Measurements from ENCODE around the gene C2orf78. TPM values are rescaled to one million over a fixed set of nuclear protein-coding genes. Genes with fewer than 3 reads are reported as not detected.
"Not testable (repeated sequence)": the region's sequence is repeated elsewhere in the genome, so short reads cannot be mapped to it uniquely, and the experiment has no call there.

C2orf78 gene
- total and polyA plus RNA-seq, 10 of the 15 experiments (the other 5 are each of a cell fraction or from before 2014, with no cell fraction given): 0.08 to 0.82 (median 0.40) TPM

DNA sequence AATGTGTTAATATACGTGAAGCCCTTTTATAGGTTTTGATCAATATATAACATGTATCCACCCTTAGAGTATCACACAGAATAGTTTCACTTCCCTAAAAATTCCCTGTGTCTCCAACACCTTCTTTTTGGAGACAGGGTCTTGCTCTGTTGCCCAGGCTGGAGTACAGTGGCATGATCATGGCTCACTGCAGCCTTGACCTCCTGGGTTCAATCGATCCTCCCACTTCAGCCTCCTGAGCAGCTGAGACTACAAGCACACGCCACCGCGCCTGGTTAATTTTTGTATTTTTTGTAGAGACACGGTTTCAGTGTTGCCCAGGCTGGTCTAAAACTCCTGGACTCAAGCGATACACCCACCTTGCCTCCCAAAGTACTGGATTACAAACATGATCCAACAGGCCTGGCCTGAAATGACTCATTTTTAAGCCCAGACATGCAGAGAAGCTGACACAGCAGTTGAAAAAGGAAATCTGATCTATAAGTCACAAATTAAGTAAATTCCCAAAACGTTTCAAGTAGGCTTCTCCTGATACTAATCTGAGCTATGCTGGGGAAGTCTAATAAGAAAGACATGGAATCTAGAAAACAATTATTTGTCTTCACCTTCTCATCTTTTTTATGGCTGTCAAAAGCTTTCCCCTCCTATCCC, 7.0 kb upstream of the C2orf78 start:
- 0 out of 2 replicates have a peak, but pooled peaks have one; percentile 10 for TF ChIP-seq IKZF1 (conservative IDR thresholded peaks at IDR 0.05)
- TF ChIP-seq CBX5 (IDR thresholded peaks at IDR 0.05; ENCODE audit: low read depth): no peak
- TF ChIP-seq SPI1 (IDR thresholded peaks at IDR 0.05; ENCODE audit: borderline replicate concordance, insufficient read depth, low read depth, low read length): peak; percentile 37; the same call in 1 of the 2 replicates
- intact Hi-C loops (cut with micrococcal nuclease; ENCODE audit: unreplicated experiment) (no loop called here), in situ Hi-C loops (cut with MboI) (no loop called here)
- ChIA-PET CTCF (interaction anchor here (1.0 to 1.9 kb wide), 3 partner anchors 46 to 65 kb away, joined by 3 to 7 read pairs (median 4); no protein-coding TSS in a partner anchor), POLR2A (no interaction called here), RAD21 (ENCODE audit: unreplicated experiment) (no interaction called here), SMC1A (ENCODE audit: uncharacterized antibody, unreplicated experiment) (interaction anchor here (0.7 kb wide), 1 partner anchor 85 kb away, joined by 3 read pairs; no protein-coding TSS in a partner anchor)
- H3K27me3 ChIP-seq (replicated peaks in 1 of 2; ENCODE audit: control insufficient read depth in 2 of 2, insufficient read depth in 2 of 2, low read length in 1 of 2): no peaks in the 10 kb centered on the region
- FAIRE-seq (no peak), DNase-seq (ENCODE audit: low read depth, low spot score) (no peak), ATAC-seq (no peak)
- no peaks in the 10 kb centered on the region for H3K9me3 ChIP-seq (replicated peaks; ENCODE audit: control insufficient read depth, insufficient read depth, low read length)
- no peaks in the 10 kb centered on the region for H4K20me1 ChIP-seq (ENCODE audit: control insufficient read depth, insufficient read depth)
- peaks cover 4% of the 10 kb centered on the region; the same call in 1 of the 2 replicates for H3K4me1 ChIP-seq (ENCODE audit: control insufficient read depth, insufficient read depth, low read length)
- no peak overlapping the region; the same call in 1 of the 2 replicates for H3K9ac ChIP-seq (ENCODE audit: control insufficient read depth, insufficient read depth, low read length)
- H3K4me3 ChIP-seq: 0 out of 2 replicates have a peak overlapping the region, but pooled peaks have one; percentile 39
- H3K27ac ChIP-seq (ENCODE audit: control insufficient read depth, insufficient read depth): no peak overlapping the region
- WGBS (ENCODE audit: insufficient coverage, insufficient replicate concordance, low lambda C conversion rate, missing lambda C conversion rate): 86% methylated on average over 8 of the region's 8 CpGs
- H3K4me2 ChIP-seq (ENCODE audit: control insufficient read depth, insufficient read depth): peak overlapping the region; percentile 21; the same call in 1 of the 2 replicates
- H2AFZ ChIP-seq (ENCODE audit: control insufficient read depth, low read depth, low read length): no peak overlapping the region
- H3K79me2 ChIP-seq (ENCODE audit: control insufficient read depth, insufficient read depth, low read length): peaks cover 38% of the 10 kb centered on the region
- H3K36me3 ChIP-seq (ENCODE audit: control insufficient read depth in 2 of 2, insufficient read depth in 2 of 2, low read length in 1 of 2): peaks cover 0 to 10% of the 10 kb centered on the region in 2 experiments; a peak in 2 of 4 replicates
- no TSS peak for BruUV-seq (replicated peaks)

DNA sequence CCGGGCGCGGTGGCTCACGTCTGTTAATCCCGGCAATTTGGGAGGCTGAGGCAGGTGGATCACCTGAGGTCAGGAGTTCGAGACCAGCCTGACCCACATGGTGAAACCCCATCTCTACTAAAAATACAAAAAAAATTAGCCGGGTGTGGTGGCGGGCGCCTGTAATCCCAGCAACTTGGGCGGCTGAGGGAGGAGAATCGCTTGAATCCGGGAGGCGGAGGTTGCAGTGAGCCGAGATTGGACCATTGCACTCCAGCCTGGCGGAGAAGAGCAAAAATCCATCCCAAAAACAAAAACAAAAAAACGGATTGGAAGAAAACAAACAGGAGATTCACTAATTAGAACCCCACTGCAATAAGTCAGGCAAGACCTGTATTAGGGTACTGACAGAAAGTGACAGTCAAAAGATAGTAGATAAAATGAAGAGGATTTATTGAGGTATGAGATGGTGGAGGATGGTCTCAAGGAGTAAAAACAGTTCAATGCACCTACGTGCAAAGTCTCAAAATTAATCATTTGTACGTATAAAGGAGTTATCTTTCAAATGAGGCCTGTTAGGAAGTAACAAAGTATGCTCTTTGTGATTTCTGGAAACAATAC, 5.0 kb upstream of the C2orf78 start:
- Histone ChIP-seq H3K4me3 (peak overlapping the region; percentile 95), H3K27ac (ENCODE audit: control insufficient read depth, insufficient read depth) (peak overlapping the region; percentile 91), H3K9ac (ENCODE audit: control insufficient read depth, insufficient read depth, low read length) (peak overlapping the region; percentile 88), H2AFZ (ENCODE audit: control insufficient read depth, low read depth, low read length) (peak overlapping the region; percentile 88), H3K79me2 (ENCODE audit: control insufficient read depth, insufficient read depth, low read length) (peaks cover 38% of the 10 kb centered on the region), H3K4me2 (ENCODE audit: control insufficient read depth, insufficient read depth) (peak overlapping the region; percentile 63)
- H3K4me1 ChIP-seq (ENCODE audit: control insufficient read depth, insufficient read depth, low read length); in situ Hi-C loops (cut with MboI); SMC1A ChIA-PET (ENCODE audit: uncharacterized antibody, unreplicated experiment); H3K27me3 ChIP-seq (replicated peaks in 1 of 2; ENCODE audit: control insufficient read depth in 2 of 2, insufficient read depth in 2 of 2, low read length in 1 of 2); H3K9me3 ChIP-seq (replicated peaks; ENCODE audit: control insufficient read depth, insufficient read depth, low read length); DNase-seq (ENCODE audit: low read depth, low spot score); intact Hi-C loops (cut with micrococcal nuclease; ENCODE audit: unreplicated experiment); H4K20me1 ChIP-seq (ENCODE audit: control insufficient read depth, insufficient read depth); RAD21 ChIA-PET (ENCODE audit: unreplicated experiment); H3K36me3 ChIP-seq (ENCODE audit: control insufficient read depth in 2 of 2, insufficient read depth in 2 of 2, low read length in 1 of 2); FAIRE-seq: not testable (repeated sequence)
- peak; percentile 4; the same call in 2 of the 3 replicates for ATAC-seq
- CTCF ChIA-PET: interaction anchor here (0.7 to 1.0 kb wide), 3 partner anchors 15 to 126 kb away, joined by 4 to 6 read pairs (median 4); no protein-coding TSS in a partner anchor
- TF ChIP-seq, protein P1, sequence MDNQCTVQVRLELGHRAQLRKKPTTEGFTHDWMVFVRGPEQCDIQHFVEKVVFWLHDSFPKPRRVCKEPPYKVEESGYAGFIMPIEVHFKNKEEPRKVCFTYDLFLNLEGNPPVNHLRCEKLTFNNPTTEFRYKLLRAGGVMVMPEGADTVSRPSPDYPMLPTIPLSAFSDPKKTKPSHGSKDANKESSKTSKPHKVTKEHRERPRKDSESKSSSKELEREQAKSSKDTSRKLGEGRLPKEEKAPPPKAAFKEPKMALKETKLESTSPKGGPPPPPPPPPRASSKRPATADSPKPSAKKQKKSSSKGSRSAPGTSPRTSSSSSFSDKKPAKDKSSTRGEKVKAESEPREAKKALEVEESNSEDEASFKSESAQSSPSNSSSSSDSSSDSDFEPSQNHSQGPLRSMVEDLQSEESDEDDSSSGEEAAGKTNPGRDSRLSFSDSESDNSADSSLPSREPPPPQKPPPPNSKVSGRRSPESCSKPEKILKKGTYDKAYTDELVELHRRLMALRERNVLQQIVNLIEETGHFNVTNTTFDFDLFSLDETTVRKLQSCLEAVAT (IDR thresholded peaks at IDR 0.05): peak; percentile 63; the same call in 1 of the 2 replicates
- 78% methylated on average over 18 of the region's 18 CpGs for WGBS (ENCODE audit: insufficient coverage, insufficient replicate concordance, low lambda C conversion rate, missing lambda C conversion rate)
- TSS peak; percentile 63 for BruUV-seq (replicated peaks)
- POLR2A ChIA-PET: interaction anchor here (0.7 kb wide), 1 partner anchor 42 kb away, joined by 3 read pairs; the partner anchor contains the start of gene TPRKB
